H9 (cell line): ENCODE data around the gene HEBP2. TPM values are rescaled to one million over a fixed set of nuclear protein-coding genes. Genes with fewer than 3 reads are reported as not detected.

ENCODE experiments used
- DNase-seq: peaks from one replicate; pipeline ENCODE4 v3.0.0-alpha.2; 2017
- H2AFZ ChIP-seq: one replicate; pipeline ENCODE4 v1.6.1; 2013; ENCODE audit warnings: mild to moderate bottlenecking, low read length, control low read depth, moderate library complexity
- H2AK5ac ChIP-seq: 2 replicates; pipeline ENCODE4 v1.6.1; 2013; ENCODE audit warnings: low read length, control low read depth, mixed read lengths; ENCODE audit not compliant: insufficient read length
- H2BK120ac ChIP-seq: one replicate; pipeline ENCODE4 v1.6.1; 2013; ENCODE audit warnings: low read depth, mild to moderate bottlenecking, low read length, control low read depth, inconsistent platforms; ENCODE audit not compliant: poor library complexity, severe bottlenecking
- H2BK12ac ChIP-seq: 2 replicates; pipeline ENCODE4 v1.6.1; 2013; ENCODE audit warnings: low read length, control low read depth, mixed read lengths, low read depth; ENCODE audit not compliant: insufficient read length
- H2BK15ac ChIP-seq: 2 replicates; pipeline ENCODE4 v1.6.1; 2013; ENCODE audit warnings: low read depth, low read length, control low read depth
- H2BK20ac ChIP-seq: one replicate; pipeline ENCODE4 v1.6.1; 2013; ENCODE audit warnings: low read depth, mild to moderate bottlenecking, low read length, control low read depth, inconsistent platforms; ENCODE audit not compliant: poor library complexity, severe bottlenecking
- H2BK5ac ChIP-seq: 2 replicates; pipeline ENCODE4 v1.6.1; 2013; ENCODE audit warnings: low read length, control low read depth, mixed read lengths; ENCODE audit not compliant: insufficient read length
- H3K14ac ChIP-seq: 2 replicates; pipeline ENCODE4 v1.6.1; 2013; ENCODE audit warnings: low read length, control low read depth; ENCODE audit not compliant: insufficient read depth
- H3K18ac ChIP-seq: 2 replicates; pipeline ENCODE4 v1.6.1; 2013; ENCODE audit warnings: low read depth, mild to moderate bottlenecking, mixed read lengths, low read length, control low read depth; ENCODE audit not compliant: insufficient read length
- H3K23ac ChIP-seq: 2 replicates; pipeline ENCODE4 v1.6.1; 2013; ENCODE audit warnings: low read length, control low read depth, mixed read lengths, low read depth; ENCODE audit not compliant: insufficient read length
- H3K23me2 ChIP-seq: 2 replicates; pipeline ENCODE4 v1.6.1; 2013; ENCODE audit warnings: low read depth, mild to moderate bottlenecking, mixed read lengths, low read length, control low read depth; ENCODE audit not compliant: insufficient read length, poor library complexity, severe bottlenecking
- H3K27ac ChIP-seq: 2 replicates; pipeline ENCODE4 v1.5.1; 2013; ENCODE audit warnings: low read length, control low read depth, mixed read lengths, low read depth; ENCODE audit not compliant: insufficient read length
- H3K27me3 ChIP-seq: 2 replicates; pipeline ENCODE4 v1.6.1; 2013; ENCODE audit warnings: low read length, control low read depth, inconsistent platforms; ENCODE audit not compliant: insufficient read depth
- H3K4ac ChIP-seq: 2 replicates; pipeline ENCODE4 v1.6.1; 2013; ENCODE audit warnings: low read depth, mild to moderate bottlenecking, control low read depth, inconsistent platforms, low read length, moderate library complexity
- H3K4me1 ChIP-seq: 2 replicates; pipeline ENCODE4 v1.6.1; 2013; ENCODE audit warnings: low read length, control low read depth, inconsistent platforms; ENCODE audit not compliant: insufficient read depth
- H3K4me2 ChIP-seq: 2 replicates; pipeline ENCODE4 v1.6.1; 2013; ENCODE audit warnings: low read length, control low read depth, mixed read lengths; ENCODE audit not compliant: insufficient read length, insufficient read depth
- H3K56ac ChIP-seq: 2 replicates; pipeline ENCODE4 v1.6.1; 2013; ENCODE audit warnings: low read depth, mild to moderate bottlenecking, mixed read lengths, low read length, control low read depth; ENCODE audit not compliant: insufficient read length
- H3K79me1 ChIP-seq: 2 replicates; pipeline ENCODE4 v1.6.1; 2013; ENCODE audit warnings: low read depth, mild to moderate bottlenecking, moderate library complexity, low read length, control low read depth, inconsistent platforms; ENCODE audit not compliant: insufficient read depth, poor library complexity, severe bottlenecking
- H3K79me2 ChIP-seq: 2 replicates; pipeline ENCODE4 v1.6.1; 2013; ENCODE audit warnings: low read length, control low read depth, inconsistent platforms; ENCODE audit not compliant: insufficient read depth
- H3K9ac ChIP-seq: 2 replicates; pipeline ENCODE4 v1.6.1; 2013; ENCODE audit warnings: low read length, control low read depth, mixed read lengths; ENCODE audit not compliant: insufficient read length; ENCODE audit errors: extremely low read depth
- H3K9me3 ChIP-seq: one replicate; pipeline ENCODE4 v1.6.1; 2013; ENCODE audit warnings: low read depth, low read length, inconsistent platforms; ENCODE audit not compliant: control insufficient read depth
- H3T11ph ChIP-seq: one replicate; pipeline ENCODE4 v1.6.1; 2013; ENCODE audit warnings: mild to moderate bottlenecking, low read length, control low read depth, inconsistent platforms
- H4K20me1 ChIP-seq: one replicate; pipeline ENCODE4 v1.6.1; 2013; ENCODE audit not compliant: control insufficient read depth, insufficient read length, insufficient read depth
- H4K5ac ChIP-seq: 2 replicates; pipeline ENCODE4 v1.6.1; 2013; ENCODE audit warnings: low read depth, mild to moderate bottlenecking, mixed read lengths, low read length, control low read depth; ENCODE audit not compliant: insufficient read length
- H4K8ac ChIP-seq: replicated peaks from 2 replicates; pipeline ENCODE4 v1.6.1; 2013; ENCODE audit warnings: low read length, control low read depth, mixed read lengths, low read depth; ENCODE audit not compliant: insufficient read length
- H4K91ac ChIP-seq: 2 replicates; pipeline ENCODE4 v1.6.1; 2013; ENCODE audit warnings: low read depth, mild to moderate bottlenecking, moderate library complexity, mixed read lengths, low read length, control low read depth; ENCODE audit not compliant: insufficient read length
- H3K27ac Mint-ChIP-seq, 3 experiments: 2 replicates in 2 of 3; 3 replicates in 1 of 3; pipeline ENCODE4 v1.8.0; 2020 to 2021; ENCODE audit warnings: mixed read lengths in 3 of 3, mild to moderate bottlenecking in 1 of 3, moderate library complexity in 1 of 3
- H3K27me3 Mint-ChIP-seq: 2 replicates; pipeline ENCODE4 v1.8.0; 2021; ENCODE audit warnings: low read depth, mild to moderate bottlenecking, moderate library complexity, mixed read lengths
- H3K36me3 Mint-ChIP-seq, 3 experiments: 2 replicates in 2 of 3; 3 replicates in 1 of 3; pipeline ENCODE4 v1.8.0; 2020 to 2021; ENCODE audit warnings: low read depth in 3 of 3, mixed read lengths in 3 of 3; ENCODE audit not compliant: insufficient read depth in 1 of 3
- H3K4me1 Mint-ChIP-seq, 2 experiments: 2 replicates each; pipeline ENCODE4 v1.8.0; 2020; ENCODE audit warnings: mixed read lengths in 2 of 2
- H3K4me3 Mint-ChIP-seq, 2 experiments: 2 replicates in 1 of 2; 3 replicates in 1 of 2; pipeline ENCODE4 v1.8.0; 2020 to 2021; ENCODE audit warnings: mild to moderate bottlenecking in 2 of 2, mixed read lengths in 2 of 2, moderate library complexity in 1 of 2
- H3K9me3 Mint-ChIP-seq, 2 experiments: 2 replicates in 1 of 2; 3 replicates in 1 of 2; pipeline ENCODE4 v1.8.0; 2020; ENCODE audit warnings: mild to moderate bottlenecking in 2 of 2, mixed read lengths in 2 of 2, moderate library complexity in 1 of 2
- WGBS: extraction: QIAGEN DNeasy Blood & Tissue Kit; methylation state at CpG from one replicate; pipeline ENCODE4 v1.1.7; 2013; ENCODE audit warnings: missing lambda C conversion rate, low lambda C conversion rate, mixed read lengths; ENCODE audit not compliant: insufficient read length; ENCODE audit errors: extremely low coverage; 5-methylcytosine and 5-hydroxymethylcytosine counted together
- total RNA-seq: library from RNA; stranded (reverse); gene quantifications from 2 replicates; pipeline ENCODE4 v1.2.1, GENCODE V29; 2021
- TF ChIP-seq, protein P1 (sequence below): fragments of 200-600 bp; sonication (generic); conservative IDR thresholded peaks from 3 replicates; pipeline ENCODE4 v1.8.0; 2021; ENCODE audit warnings: antibody characterized with exemption, mild to moderate bottlenecking

The HEBP2 gene
- total RNA-seq, 1 experiment from 2014 or later, result 57.8 TPM

DNA sequence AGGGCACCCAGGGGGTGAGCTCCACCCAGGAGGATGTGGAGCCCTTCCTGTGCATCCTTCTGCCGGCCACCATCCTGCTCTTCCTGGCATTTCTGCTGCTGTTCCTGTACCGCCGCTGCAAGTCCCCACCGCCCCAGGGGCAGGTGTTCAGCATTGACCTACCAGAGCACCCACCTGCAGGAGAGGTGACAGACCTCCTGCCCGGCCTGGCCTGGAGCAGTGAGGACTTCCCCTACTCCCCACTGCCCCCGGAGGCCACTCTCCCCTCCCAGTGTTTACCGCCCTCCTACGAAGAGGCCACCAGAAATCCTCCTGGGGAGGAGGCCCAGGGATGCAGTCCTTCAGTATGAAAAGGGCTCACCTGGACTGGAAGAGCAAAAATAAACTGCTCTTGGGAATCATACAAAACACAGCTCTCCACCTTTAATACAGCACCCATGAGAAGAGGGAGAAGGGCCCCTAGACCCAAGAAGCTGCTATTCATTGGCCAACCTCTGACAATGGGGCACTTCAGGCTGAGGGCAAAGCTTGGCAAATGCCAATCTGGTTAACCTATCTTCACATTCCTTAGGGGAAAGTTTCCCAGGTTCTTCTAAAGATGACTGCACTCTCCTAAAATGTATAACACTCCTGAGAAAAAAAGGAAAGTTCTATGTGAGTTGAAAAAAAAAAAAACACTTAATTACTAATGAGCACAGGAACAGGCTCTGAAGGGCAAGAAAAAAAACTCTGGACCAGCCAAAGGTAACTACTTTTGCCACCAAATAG is 21.3 kb upstream of the HEBP2 start:
- Histone ChIP-seq H3K4ac (no peak overlapping the region), H3K79me2 (no peaks in the 10 kb centered on the region), H3K14ac (no peak overlapping the region), H3K27ac (no peak overlapping the region), H2AK5ac (no peak overlapping the region), H3T11ph (no peak overlapping the region), H2AFZ (no peak overlapping the region), H4K8ac (no peak overlapping the region), H3K23me2 (no peaks in the 10 kb centered on the region), H2BK20ac (no peak overlapping the region), H4K20me1 (no peaks in the 10 kb centered on the region), H4K91ac (no peak overlapping the region), H3K18ac (no peak overlapping the region), H3K27me3 (no peaks in the 10 kb centered on the region), H3K4me2 (no peak overlapping the region), H2BK12ac (no peak overlapping the region), H2BK5ac (no peak overlapping the region), H3K23ac (no peak overlapping the region), H3K56ac (no peak overlapping the region), H3K4me1 (peaks cover 2% of the 10 kb centered on the region; the same call in 1 of the 2 replicates), H3K9me3 (no peaks in the 10 kb centered on the region), H3K79me1 (no peaks in the 10 kb centered on the region), H4K5ac (no peak overlapping the region), H2BK120ac (no peak overlapping the region), H3K9ac (no peak overlapping the region), H2BK15ac (no peak overlapping the region)
- peak; percentile 71 for DNase-seq
- H3K27ac Mint-ChIP-seq, result peak overlapping the region in 2 of 3 experiments; percentile 39 to 58; a peak in 4 of 7 replicates
- H3K4me1 Mint-ChIP-seq, result peaks cover 24 to 26% of the 10 kb centered on the region in 2 experiments
- H3K27me3 Mint-ChIP-seq, result no peaks in the 10 kb centered on the region
- peak overlapping the region in 1 of 2 experiments; percentile 10; a peak in 2 of 5 replicates for H3K4me3 Mint-ChIP-seq
- H3K36me3 Mint-ChIP-seq, result no peaks in the 10 kb centered on the region
- TF ChIP-seq, protein P1, sequence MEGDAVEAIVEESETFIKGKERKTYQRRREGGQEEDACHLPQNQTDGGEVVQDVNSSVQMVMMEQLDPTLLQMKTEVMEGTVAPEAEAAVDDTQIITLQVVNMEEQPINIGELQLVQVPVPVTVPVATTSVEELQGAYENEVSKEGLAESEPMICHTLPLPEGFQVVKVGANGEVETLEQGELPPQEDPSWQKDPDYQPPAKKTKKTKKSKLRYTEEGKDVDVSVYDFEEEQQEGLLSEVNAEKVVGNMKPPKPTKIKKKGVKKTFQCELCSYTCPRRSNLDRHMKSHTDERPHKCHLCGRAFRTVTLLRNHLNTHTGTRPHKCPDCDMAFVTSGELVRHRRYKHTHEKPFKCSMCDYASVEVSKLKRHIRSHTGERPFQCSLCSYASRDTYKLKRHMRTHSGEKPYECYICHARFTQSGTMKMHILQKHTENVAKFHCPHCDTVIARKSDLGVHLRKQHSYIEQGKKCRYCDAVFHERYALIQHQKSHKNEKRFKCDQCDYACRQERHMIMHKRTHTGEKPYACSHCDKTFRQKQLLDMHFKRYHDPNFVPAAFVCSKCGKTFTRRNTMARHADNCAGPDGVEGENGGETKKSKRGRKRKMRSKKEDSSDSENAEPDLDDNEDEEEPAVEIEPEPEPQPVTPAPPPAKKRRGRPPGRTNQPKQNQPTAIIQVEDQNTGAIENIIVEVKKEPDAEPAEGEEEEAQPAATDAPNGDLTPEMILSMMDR, result peak; percentile 51
- WGBS, result no CpG with 5 or more reads among the region's 8 CpGs
- no peaks in the 10 kb centered on the region for H3K9me3 Mint-ChIP-seq
